ENCODE data around the gene UBE2E1.
A peak's percentile ranks its signal among the peaks of the same experiment; 100 is the strongest.
"Not testable (repeated sequence)": the region's sequence is repeated elsewhere in the genome, so short reads cannot be mapped to it uniquely, and the experiment has no call there.

The UBE2E1 gene

DNA sequence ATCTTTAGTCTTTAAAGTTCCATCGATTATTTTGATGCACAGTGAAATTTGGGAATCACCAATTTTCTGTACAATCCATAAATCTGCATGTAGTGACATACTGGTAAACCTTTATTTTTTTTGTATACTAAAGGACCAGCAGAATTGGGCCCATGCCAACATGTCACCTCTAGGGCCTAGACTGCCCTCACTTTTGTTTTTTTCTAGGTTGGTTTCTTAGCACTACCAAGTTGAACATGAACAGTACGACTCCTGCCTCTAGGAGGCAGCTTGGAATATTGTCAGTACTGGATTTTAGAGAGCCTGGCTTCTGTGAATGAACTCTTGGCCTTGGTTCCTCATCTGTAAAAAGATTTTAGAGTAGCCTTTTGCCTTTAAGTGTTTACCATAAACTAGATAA lies 78.7 kb downstream of the UBE2E1 start:
- no peak for FAIRE-seq

DNA sequence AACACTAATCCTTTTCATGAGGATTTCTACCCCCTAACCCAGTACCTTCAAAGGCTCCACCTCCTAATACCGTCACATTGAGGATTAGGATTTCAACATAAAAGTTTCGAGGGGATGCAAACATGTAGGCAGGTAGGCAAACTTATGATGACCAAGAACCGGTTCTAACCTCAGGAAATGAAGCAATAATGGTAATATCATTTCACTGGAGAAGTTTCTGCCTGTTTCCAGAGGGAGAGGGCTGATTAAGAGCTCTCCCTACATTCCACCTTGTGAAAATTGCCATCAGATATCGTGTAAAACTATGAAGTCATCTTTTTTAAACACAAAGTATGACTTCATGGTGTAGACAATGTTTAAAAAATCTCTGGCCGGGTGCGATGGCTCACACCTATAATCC lies 79.5 kb downstream of the UBE2E1 start:
- no peak for FAIRE-seq

DNA sequence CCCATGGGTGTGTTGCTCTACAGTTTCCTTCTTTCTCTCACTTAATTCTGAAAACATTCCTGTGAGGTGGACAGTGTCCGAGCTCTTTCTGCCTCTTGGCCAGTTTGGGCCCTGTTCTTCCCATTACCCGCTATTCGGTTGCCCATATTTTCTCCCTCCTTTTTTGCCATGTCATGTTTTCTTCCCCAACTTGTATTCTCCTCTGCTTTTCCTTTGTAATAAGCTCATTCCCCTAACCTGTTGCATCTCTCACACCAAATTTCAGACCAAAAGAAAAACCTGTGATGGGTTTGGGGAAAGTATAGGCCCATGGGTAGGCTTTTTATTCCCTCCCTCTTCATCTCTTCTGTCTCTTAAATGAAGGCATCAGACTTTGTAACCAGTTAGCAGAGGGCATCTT lies 80.6 kb downstream of the UBE2E1 start:
- no peak for FAIRE-seq

DNA sequence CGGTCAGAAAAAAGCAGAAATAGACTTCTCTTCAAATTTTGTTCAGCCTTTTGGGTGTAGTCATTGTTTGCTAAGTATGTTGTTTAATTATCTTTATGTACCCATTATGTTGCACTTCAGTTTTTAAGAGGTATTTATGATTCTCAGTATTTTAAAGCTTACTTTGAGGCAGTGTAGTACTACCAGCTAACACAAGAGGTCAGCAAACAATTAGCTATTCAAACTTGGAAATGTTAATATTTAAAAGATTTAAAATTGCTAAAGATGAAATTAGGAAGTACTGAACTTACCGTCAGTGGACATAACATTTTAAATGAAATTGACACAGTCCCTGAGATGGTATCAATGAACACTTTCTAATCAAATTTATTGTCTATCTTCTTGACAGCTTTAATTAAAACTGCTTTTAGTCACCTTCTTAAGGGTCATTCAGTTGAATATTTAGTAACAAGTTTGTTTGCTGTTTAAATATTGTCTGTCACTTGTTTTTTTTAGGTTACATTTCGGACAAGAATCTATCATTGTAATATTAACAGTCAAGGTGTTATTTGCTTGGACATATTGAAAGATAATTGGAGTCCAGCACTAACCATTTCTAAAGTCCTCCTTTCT lies 83.0 kb downstream of the UBE2E1 start:
- peak; percentile 69 for FAIRE-seq

DNA sequence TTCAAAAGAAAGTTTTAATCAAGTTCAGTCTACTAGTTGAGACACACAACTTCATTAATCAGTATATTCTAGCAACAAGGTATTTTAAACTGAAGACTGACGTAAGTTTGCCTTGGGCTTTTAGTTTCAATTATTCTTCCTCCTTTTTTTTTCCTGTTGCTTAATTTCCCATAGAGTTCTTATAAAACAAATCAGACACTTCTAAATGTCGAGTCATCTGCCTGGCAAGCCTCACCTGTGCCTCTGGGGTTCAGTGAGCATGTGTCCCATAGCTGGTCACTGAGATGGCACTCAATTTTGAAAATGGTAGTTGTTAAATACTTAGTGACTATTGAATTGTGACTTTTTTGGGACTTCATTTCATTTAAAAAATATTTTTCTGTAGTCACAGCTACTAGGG lies 83.6 kb downstream of the UBE2E1 start:
- FAIRE-seq: no peak

DNA sequence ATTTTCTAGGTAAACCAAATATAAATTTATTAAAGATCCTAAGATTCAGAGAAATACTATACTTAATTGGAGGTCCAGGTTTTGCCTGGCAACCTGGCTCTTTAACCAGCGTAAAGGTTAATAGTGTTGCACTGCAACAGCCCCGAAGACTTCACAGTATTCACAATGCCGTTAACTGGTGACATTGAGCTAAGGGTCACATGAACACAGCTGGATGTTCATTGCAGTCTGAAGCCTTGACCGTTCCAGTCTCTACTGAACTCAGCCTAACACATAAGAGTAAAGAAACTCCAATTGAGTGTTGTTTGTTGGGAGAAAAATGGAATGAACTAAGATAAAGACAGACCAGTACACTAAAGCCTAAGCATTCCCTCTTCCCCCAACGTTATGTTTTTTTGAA lies 84.2 kb downstream of the UBE2E1 start:
- no peak for FAIRE-seq

DNA sequence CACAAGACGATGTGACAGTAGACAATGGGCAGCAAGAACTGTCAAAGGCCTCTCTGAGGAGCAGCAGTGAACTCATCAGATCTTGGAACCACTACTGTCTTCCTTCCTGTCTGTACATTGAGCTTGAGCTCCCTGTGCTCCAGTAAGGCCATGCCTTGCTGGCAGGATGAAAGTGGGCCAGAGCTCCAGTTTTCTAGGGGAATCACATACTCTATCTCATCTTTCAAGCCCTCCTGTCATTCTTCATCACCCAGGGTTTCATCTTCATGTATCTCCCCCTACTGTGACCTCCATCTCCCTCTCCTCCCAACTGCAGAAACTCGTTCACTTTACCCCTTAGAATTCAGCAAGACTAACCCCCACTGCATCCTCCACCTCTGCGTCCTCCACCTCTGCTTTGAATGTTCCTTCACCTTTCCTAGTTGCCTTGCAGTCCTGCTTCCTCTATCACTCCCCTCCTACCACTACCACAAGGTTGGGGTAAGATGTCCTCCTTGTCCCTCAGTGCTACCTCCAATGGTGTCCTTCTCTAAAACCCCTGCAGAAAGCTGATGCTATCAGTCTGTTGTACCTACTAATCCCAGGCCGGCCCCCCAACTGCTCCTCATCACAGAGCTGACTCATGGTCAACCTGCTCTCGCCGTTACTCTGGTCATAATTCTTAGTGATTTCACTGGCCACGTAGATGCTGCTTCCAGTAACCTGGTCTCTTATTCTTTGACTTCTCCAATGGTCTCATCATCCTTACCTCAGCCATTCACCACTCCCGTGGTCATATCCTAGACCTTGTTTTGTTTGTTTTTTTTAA lies 88.7 kb downstream of the UBE2E1 start:
- no peak for FAIRE-seq

DNA sequence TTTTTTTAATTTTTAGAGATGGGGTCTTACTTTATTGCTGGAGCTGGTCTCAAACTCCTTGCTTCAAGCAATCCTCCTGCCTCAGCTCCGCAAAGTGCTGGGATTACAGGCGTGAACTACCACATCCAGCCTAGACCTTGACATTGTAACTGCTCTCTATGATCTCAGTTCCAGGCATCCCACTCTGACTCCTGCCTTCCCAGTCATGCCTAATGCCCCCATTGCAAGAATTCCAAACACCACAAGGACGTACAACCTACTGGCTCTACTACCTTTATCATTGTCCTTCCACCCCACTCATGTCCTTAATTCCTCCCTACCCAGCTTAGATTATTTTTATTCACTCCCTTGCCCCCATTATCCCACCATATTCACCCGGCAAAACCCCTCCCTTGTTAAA lies 89.4 kb downstream of the UBE2E1 start:
- FAIRE-seq: no peak

DNA sequence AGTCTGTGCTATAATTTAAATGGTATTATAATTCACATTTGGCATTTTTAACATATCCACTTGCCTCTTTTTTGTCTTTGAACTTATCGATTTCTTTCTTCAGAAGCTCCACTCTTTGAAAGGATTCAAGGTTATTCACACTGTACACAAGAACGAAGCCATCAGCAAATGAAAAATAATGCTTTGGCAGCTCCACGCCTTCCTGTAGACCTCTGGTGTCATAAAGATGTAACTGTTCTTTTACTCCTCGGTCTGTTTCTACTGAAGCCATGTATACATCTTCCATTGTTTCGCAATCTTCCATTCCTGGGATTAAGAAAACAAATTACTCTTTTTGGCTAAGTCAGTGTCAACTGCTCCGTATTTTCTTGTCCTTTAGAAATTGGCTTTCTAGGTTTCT lies 95.0 kb downstream of the UBE2E1 start:
- FAIRE-seq: no peak

DNA sequence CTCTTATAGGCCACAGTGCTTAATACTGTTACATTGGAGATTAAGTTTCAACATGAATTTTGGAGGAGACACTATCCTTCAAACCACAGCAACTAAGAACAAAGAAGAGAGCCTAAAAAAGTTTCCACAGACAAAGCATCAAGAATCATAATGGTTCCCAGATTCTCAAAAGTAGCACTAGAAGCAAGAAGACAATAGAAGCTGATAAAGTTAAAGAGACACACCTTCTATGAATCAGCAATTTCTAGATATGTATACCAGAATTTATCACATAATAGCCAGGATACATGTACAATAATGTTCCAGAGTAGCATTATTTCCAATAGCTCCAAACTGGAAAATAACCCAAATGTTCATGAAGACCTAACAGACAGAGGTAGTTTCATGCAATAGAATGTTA lies 98.8 kb downstream of the UBE2E1 start:
- no peak for FAIRE-seq

DNA sequence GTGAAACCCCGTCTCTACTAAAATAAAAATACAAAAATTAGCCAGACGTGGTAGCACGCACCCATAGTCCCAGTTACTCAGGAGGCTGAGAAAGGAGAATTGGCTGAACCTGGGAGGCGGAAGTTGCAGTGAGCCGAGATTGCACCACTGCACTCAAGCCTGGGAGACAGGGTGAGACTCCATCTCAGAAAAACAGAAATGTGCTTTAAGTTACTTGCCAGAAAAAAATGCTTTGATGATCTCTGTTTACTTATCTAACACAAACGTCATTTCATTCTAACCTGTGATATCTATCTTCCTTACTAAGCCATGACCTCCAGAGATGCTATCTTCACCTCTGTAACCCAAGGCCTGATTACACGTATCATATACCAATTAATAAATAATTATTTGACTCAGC lies 103.6 kb downstream of the UBE2E1 start:
- FAIRE-seq: no peak

DNA sequence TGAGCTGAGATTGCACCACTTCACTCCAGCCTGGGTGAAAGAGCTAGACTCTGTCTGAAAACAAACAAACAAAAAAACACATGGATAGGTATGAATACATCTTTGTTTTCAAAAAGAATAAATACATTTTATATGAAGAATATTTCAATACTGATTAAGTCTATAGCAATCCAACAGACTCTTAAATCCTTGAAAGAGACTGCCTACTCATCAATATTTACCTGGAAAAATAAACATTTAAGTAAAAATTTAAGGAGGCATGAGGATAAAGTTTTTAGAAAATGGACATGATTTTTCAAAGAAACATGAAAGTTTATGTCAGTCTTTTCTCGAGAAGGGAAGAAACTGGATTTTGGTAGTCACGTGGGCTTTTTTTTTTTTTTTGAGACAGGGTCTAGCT lies 105.6 kb downstream of the UBE2E1 start:
- no peak for FAIRE-seq

DNA sequence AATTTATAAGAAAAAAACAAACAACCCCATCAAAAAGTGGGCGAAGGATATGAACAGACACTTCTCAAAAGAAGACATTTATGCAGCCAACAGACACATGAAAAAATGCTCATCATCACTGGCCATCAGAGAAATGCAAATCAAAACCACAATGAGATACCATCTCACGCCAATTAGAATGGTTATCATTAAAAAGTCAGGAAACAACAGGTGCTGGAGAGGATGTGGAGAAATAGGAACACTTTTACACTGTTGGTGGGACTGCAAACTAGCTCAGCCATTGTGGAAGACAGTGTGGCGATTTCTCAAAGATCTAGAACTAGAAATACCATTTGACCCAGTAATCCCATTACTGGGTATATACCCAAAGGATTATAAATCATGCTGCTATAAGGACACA lies 106.6 kb downstream of the UBE2E1 start:
- not testable (repeated sequence) for FAIRE-seq

DNA sequence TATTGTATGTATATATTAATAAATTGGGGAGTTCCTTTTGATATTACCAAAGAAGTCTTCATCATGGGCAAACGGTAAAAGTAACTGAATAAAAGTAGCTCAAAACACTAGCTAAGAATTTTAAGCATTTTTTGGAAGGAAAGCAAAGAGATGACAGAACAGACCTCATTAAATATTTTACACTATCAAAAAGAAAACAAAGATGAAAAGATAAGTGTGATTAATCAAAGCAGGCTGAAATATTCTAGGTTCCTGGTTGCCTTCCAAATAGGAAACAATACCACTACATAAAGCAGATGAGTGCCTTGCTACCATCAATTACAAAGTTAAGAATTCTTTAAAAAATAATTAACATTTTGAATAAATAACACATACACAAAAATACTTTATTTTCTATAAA lies 107.4 kb downstream of the UBE2E1 start:
- no peak for FAIRE-seq

DNA sequence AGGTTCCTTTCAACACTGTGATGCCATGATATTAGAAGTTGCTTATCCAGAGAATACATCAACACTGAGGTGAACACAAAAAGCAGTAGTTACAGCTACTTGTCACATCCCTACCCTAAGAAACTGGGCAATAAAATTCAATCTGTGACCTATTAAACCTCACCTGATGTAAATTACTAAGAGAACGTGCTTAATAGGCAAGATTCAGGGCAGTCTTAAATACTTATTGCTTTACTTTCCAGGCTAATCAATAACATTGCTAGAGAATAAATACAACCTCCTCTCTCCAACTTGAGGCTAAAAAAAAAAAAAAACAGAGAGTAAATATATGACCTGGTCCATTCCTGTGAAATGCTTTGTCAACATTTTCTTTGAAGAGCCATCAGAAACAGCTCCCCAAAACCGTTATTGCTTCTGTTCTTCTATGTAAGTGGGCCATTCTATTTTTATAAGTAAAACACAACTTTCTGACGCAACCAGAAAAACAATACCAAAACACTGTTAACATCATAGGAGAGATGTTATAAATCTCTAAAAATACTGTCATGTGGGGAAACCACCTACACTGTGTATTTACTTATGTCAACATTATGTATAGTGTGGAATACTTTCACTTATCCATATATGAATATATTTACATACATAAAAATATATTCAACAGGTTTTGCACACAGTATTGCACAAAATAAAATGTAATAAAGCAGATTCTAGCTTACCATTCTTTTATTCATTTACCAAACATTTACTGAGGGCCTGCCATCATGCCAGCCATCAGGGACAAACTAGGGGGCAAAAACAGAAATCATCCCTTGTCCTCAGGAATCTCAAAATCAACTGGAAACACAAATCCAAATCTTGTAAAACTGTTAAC lies 108.4 kb downstream of the UBE2E1 start:
- no peak for FAIRE-seq

DNA sequence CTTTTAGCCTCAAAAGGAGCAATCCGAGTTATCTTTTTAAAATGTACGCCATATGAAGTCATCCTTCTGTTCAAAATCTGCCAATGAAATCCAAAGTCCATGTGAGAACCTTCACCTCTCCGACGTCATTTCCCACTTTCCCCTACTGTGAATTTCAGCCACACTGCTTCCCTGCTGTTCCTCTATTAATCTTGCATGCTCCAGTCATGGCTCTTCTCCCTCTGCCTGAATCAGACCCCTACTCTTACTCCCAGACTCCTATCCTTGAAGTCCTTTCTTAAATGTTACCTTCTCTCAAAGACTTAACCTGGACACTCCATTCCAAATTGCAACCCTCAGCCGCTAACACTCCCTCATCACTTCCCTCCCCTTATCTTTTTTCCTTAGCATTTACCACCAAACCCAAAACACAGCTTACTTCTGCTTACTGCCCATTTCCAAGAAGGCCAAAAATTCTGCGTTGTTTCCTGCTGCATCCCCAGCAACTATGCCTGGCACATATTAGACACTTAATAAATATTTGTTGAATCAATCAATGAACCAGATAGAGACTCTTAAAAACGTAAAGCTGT lies 109.9 kb downstream of the UBE2E1 start:
- FAIRE-seq: no peak

DNA sequence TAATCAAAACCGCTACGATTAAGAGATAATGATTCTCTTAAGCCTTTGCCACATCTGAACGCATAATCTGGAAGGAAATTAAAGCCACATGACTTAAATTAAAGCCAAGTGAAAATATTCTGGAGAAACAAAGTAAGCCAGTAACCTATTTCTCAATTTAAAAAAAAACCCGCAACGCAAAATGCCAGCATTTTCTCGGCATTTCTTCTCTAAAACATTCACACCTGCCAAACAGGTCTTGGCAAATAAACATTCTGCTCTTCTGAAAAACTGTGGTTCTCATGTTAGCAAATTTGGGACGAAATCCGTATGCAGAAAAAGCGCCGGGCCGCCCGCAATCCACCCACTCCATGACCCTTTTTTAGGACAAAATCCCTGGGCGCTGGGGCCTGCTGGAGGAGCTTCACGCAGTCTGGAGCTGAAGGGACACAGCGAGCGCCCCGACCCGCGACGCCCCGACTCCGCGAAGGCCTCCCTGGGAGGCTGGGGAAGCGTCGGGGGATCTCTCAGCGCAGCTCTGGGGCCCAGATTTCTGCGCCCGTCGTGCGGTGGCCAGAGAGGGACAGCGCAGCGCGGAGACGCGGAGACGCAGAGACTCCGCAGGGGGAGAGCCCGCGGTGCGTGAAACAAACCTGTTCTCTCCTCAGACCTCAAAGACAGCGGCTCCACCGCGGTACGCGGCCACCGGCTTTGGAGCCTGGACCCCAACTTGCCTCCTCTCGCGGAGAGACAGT lies 110.6 kb downstream of the UBE2E1 start:
- FAIRE-seq: no peak

DNA sequence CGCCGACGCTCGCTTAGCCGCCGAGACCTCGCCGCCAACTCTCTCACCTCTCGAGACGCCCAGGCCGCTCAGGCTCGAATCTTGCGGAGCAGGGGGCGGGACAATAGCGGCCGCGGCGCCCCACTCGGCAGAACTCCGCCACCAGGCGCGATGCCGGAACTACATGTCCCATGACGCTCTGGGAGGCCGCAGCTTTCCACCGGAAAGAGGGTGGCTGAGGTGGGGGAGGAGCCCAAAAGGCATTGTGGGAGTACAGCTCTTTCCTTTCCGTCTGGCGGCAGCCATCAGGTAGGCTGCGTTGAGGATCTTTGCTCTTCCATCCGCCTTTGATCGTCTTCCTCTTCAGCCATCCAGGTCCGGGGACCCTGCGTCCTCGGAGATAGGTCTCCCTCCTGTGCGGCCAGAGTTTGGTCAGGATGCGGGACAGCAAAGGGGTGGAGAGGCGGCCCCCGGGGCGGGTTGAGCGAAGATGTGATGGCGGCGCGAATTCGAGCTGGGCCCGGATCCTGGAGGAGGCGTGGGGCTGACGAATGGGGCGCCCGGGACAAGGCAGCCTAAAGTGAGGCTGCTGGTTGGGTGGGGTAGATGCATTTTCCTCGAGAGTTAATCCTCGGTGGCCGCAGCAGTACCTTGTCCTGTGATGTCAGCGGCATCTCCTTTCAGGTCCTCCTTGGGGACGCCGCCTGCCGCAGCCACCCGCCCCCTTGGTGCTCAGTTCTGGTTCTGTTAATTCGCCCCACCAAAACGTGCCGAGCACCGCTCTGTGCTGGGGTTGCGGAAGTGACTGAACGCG lies 111.3 kb downstream of the UBE2E1 start, which contains the start of the genes NKIRAS1 and RPL15:
Gene NKIRAS1 (minus strand): TSS at position 105 of the 793 bp plus-strand sequence. CDS start 6,086 bp downstream, outside the sequence.
Gene RPL15 (plus strand): TSS at position 247 of the 793 bp plus-strand sequence. CDS start 728 bp downstream, outside the sequence.
- no peak for FAIRE-seq

DNA sequence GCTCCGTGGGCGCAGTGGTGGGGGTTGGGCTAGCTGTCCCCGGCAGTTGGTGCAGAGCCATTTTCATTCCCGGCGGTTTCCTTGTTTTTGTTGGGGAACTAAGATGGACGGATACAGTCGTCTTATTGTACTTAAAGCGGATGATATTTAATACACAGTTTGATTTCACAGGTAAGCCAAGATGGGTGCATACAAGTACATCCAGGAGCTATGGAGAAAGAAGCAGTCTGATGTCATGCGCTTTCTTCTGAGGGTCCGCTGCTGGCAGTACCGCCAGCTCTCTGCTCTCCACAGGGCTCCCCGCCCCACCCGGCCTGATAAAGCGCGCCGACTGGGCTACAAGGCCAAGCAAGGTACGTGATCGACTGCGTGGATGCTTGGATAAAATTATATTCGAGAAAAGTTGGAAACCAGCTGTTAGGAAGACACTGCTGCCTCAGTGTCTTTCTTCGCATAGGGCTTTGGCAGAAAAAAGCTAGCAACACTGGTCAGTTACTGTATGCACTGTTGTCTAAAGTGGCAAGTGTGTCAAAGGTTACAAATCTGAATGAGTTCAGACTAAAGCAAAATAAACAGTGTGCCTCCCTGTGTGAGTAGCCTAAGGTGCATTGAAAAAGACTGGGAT lies 112.0 kb downstream of the UBE2E1 start:
- not testable (repeated sequence) for FAIRE-seq

DNA sequence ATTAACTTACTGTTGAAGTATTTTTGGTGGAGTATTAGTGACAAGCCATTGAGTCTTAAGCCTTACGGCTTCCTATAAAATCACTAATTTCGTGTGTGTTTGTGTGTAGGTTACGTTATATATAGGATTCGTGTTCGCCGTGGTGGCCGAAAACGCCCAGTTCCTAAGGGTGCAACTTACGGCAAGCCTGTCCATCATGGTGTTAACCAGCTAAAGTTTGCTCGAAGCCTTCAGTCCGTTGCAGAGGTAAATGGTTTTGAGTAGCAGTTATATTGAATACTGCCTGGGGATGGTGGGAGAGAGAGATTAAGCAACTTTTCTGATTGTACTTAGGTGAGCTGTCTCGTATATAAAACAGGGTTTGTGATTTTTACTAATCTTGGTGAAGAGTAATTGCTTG lies 112.6 kb downstream of the UBE2E1 start:
- not testable (repeated sequence) for FAIRE-seq

DNA sequence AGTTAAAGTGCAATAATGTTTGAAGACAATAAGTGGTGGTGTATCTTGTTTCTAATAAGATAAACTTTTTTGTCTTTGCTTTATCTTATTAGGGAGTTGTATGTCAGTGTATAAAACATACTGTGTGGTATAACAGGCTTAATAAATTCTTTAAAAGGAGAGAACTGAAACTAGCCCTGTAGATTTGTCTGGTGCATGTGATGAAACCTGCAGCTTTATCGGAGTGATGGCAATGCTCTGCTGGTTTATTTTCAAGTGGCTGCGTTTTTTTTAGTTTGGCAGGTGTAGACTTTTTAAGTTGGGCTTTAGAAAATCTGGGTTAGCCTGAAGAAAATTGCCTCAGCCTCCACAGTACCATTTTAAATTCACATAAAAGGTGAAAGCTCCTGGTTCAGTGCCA lies 113.9 kb downstream of the UBE2E1 start:
- no peak for FAIRE-seq

Data from islet of Langerhans (tissue), 1 donor.